SK-N-MC (cell line): ENCODE data around the gene PPP1R13L.

Experiments
- EZH2 ChIP-seq: fragments of 200-600 bp; sonication (generic); IDR thresholded peaks from one replicate; pipeline ENCODE4 v1.6.1; 2017; ENCODE audit warnings: antibody characterized with exemption
- POLR2AphosphoS5 ChIP-seq: IDR thresholded peaks from 2 replicates; pipeline ENCODE4 v1.6.1; 2012; ENCODE audit warnings: mild to moderate bottlenecking, low read depth, low read length, borderline replicate concordance

- no peak for TF ChIP-seq POLR2AphosphoS5
- TF ChIP-seq EZH2 = no peak
Measured at GRCh38 chr19:45414468-45414867, 9.6 kb upstream of the PPP1R13L start.
